Muscle of leg (tissue), 11 donors: ENCODE measurements around the gene PDZD7. TPM values are rescaled to one million over a fixed set of nuclear protein-coding genes. Genes with fewer than 3 reads are reported as not detected.
A peak's percentile ranks its signal among the peaks of the same experiment; 100 is the strongest.

Experiments used
- DNase-seq: peaks from one replicate; pipeline ENCODE4 v3.0.0; 2013
- H3K27ac ChIP-seq: one replicate; pipeline ENCODE4 v1.5.1; 2013; ENCODE audit warnings: mild to moderate bottlenecking, low read length, control low read depth
- H3K27me3 ChIP-seq: one replicate; pipeline ENCODE4 v1.6.1; 2013; ENCODE audit warnings: low read length; ENCODE audit not compliant: control insufficient read depth, insufficient read depth
- H3K36me3 ChIP-seq: one replicate; pipeline ENCODE4 v1.6.1; 2013; ENCODE audit warnings: low read length; ENCODE audit not compliant: control insufficient read depth, insufficient read depth
- H3K4me1 ChIP-seq: one replicate; pipeline ENCODE4 v1.6.1; 2013; ENCODE audit warnings: low read length; ENCODE audit not compliant: control insufficient read depth, insufficient read depth
- H3K4me3 ChIP-seq: one replicate; pipeline ENCODE4 v1.5.1; 2013; ENCODE audit warnings: low read length, control low read depth
- H3K9me3 ChIP-seq: replicated peaks from 2 replicates; pipeline ENCODE4 v1.6.1; 2013; ENCODE audit warnings: low read depth, low read length; ENCODE audit not compliant: control insufficient read depth
- WGBS: methylation state at CpG from one replicate; pipeline ENCODE4 v1.1.5; 2013; ENCODE audit warnings: missing lambda C conversion rate; ENCODE audit not compliant: insufficient coverage; 5-methylcytosine and 5-hydroxymethylcytosine counted together
- polyA plus RNA-seq, 8 donors: library from polyadenylated mRNA; unstranded; fragments of 120-200 nt; gene quantifications; one replicate each; pipeline versions ENCODE4 v1.2.1 to v1.2.3, GENCODE V29; 2013; ENCODE audit warnings: inconsistent platforms in 1 of 8, low replicate concordance in 1 of 8; ENCODE audit not compliant: insufficient read length in 8 of 8, insufficient read depth in 1 of 8
- total RNA-seq: library from RNA; stranded (reverse); fragments of 120-200 nt; gene quantifications from one replicate; pipeline ENCODE4 v1.2.4, GENCODE V29; 2013

PDZD7 gene
- total and polyA plus RNA-seq, 9 donors: 0.41 to 6.1 (median 1.2) TPM

GRCh38 chr10:101005361-101005760 is 25.6 kb downstream of the PDZD7 start:
- Histone ChIP-seq H3K4me1 (peaks cover 79% of the 10 kb centered on the region), H3K27ac (peak overlapping the region; percentile 81), H3K36me3 (peaks cover 56% of the 10 kb centered on the region), H3K9me3 (no peaks in the 10 kb centered on the region), H3K4me3 (no peak overlapping the region), H3K27me3 (no peaks in the 10 kb centered on the region)
- WGBS: 84% methylated on average over 19 of the region's 23 CpGs
- no peak for DNase-seq

GRCh38 chr10:101003639-101004206 is 27.2 kb downstream of the PDZD7 start:
- H3K27ac ChIP-seq: no peak overlapping the region

GRCh38 chr10:101002456-101002855 is 28.5 kb downstream of the PDZD7 start:
- 84% methylated on average over 9 of the region's 11 CpGs for WGBS
- no peak overlapping the region for H3K4me3 ChIP-seq

More at GRCh38 chr10:101003639-101004206, 27.2 kb downstream of the PDZD7 start:
- DNase-seq: no peak
- Histone ChIP-seq H3K9me3 (no peaks in the 10 kb centered on the region), H3K4me3 (no peak overlapping the region), H3K36me3 (peaks cover 56% of the 10 kb centered on the region), H3K4me1 (peaks cover 77% of the 10 kb centered on the region), H3K27me3 (no peaks in the 10 kb centered on the region)
- 85% methylated on average over 17 of the region's 18 CpGs for WGBS

GRCh38 chr10:101001659-101002035 is 29.3 kb downstream of the PDZD7 start:
- Histone ChIP-seq H3K4me3 (peak overlapping the region; percentile 67), H3K27me3 (no peaks in the 10 kb centered on the region), H3K36me3 (peaks cover 46% of the 10 kb centered on the region), H3K27ac (peak overlapping the region; percentile 98), H3K9me3 (no peaks in the 10 kb centered on the region), H3K4me1 (peaks cover 78% of the 10 kb centered on the region)
- no peak for DNase-seq
- 21% methylated on average over 4 of the region's 5 CpGs for WGBS

More at GRCh38 chr10:101002456-101002855, 28.5 kb downstream of the PDZD7 start:
- H3K4me1 ChIP-seq: peaks cover 79% of the 10 kb centered on the region
- no peaks in the 10 kb centered on the region for H3K27me3 ChIP-seq
- H3K36me3 ChIP-seq: peaks cover 54% of the 10 kb centered on the region
- H3K9me3 ChIP-seq: no peaks in the 10 kb centered on the region
- DNase-seq: no peak
- peak overlapping the region; percentile 98 for H3K27ac ChIP-seq

GRCh38 chr10:101000915-101001658 is 29.8 kb downstream of the PDZD7 start:
- no peaks in the 10 kb centered on the region for H3K9me3 ChIP-seq
- no peaks in the 10 kb centered on the region for H3K27me3 ChIP-seq
- H3K4me3 ChIP-seq: peak overlapping the region; percentile 67
- H3K4me1 ChIP-seq: peaks cover 77% of the 10 kb centered on the region
- H3K36me3 ChIP-seq: peaks cover 40% of the 10 kb centered on the region
- 9% methylated on average over 8 of the region's 12 CpGs for WGBS
- peak overlapping the region; percentile 98 for H3K27ac ChIP-seq
- DNase-seq: peak; percentile 98

- Histone ChIP-seq H3K36me3 (peaks cover 33% of the 10 kb centered on the region), H3K9me3 (no peaks in the 10 kb centered on the region), H3K27me3 (no peaks in the 10 kb centered on the region), H3K4me1 (peaks cover 70% of the 10 kb centered on the region), H3K27ac (peak overlapping the region; percentile 98), H3K4me3 (peak overlapping the region; percentile 67)
- peak; percentile 66 for DNase-seq
- 1% methylated on average over 7 of the region's 19 CpGs for WGBS
Measured at GRCh38 chr10:101000127-101000914, 30.6 kb downstream of the PDZD7 start.

GRCh38 chr10:100999742-101000126 is 31.2 kb downstream of the PDZD7 start, which contains the start of gene LZTS2:
Gene LZTS2 (plus strand): TSS chr10:100999808. CDS start chr10:101002539, 2,731 bp downstream.
- H3K4me1 ChIP-seq: peaks cover 65% of the 10 kb centered on the region
- DNase-seq: peak; percentile 60
- peak within 1 kb of the TSS; percentile 99 for H3K27ac ChIP-seq
- H3K9me3 ChIP-seq: no peaks in the 10 kb centered on the region
- peaks cover 28% of the 10 kb centered on the region for H3K36me3 ChIP-seq
- peak within 1 kb of the TSS; percentile 77 for H3K4me3 ChIP-seq
- under 1% methylated on average over 40 of the region's 44 CpGs for WGBS
- no peaks in the 10 kb centered on the region for H3K27me3 ChIP-seq

GRCh38 chr10:100998991-100999741 is 31.8 kb downstream of the PDZD7 start:
- peaks cover 67% of the 10 kb centered on the region for H3K4me1 ChIP-seq
- peak; percentile 95 for DNase-seq
- WGBS: under 1% methylated on average over 77 of the region's 83 CpGs

GRCh38 chr10:100998183-100998990 is 32.5 kb downstream of the PDZD7 start:
- Histone ChIP-seq H3K4me3 (peak overlapping the region; percentile 77), H3K27ac (peak overlapping the region; percentile 99), H3K27me3 (no peaks in the 10 kb centered on the region), H3K4me1 (peaks cover 59% of the 10 kb centered on the region), H3K36me3 (peaks cover 26% of the 10 kb centered on the region), H3K9me3 (no peaks in the 10 kb centered on the region)
- DNase-seq: peak; percentile 95
- WGBS: 6% methylated on average over 20 of the region's 25 CpGs

More at GRCh38 chr10:100998991-100999741, 31.8 kb downstream of the PDZD7 start:
- no peaks in the 10 kb centered on the region for H3K27me3 ChIP-seq
- no peaks in the 10 kb centered on the region for H3K9me3 ChIP-seq
- peaks cover 27% of the 10 kb centered on the region for H3K36me3 ChIP-seq
- peak overlapping the region; percentile 77 for H3K4me3 ChIP-seq
- peak overlapping the region; percentile 99 for H3K27ac ChIP-seq
